Uterus (tissue), 2 donors: Measurements from ENCODE around the gene TTLL13.

ENCODE experiments used
- CTCF ChIP-seq, 4 experiments: fragments of 200-600 bp in 2 of 4; fragments of 450-650 bp in 2 of 4; sonication (generic) in 2 of 4; IDR thresholded peaks; one replicate each; pipeline ENCODE4 v1.5.1; 2016 to 2019; ENCODE audit warnings: antibody characterized with exemption in 4 of 4, mild to moderate bottlenecking in 2 of 4, moderate library complexity in 1 of 4
- POLR2A ChIP-seq, 2 donors: fragments of 450-650 bp; IDR thresholded peaks; one replicate each; pipeline ENCODE4 v1.6.1; 2016; ENCODE audit warnings: antibody characterized with exemption in 2 of 2, mild to moderate bottlenecking in 1 of 2, moderate library complexity in 1 of 2

- TF ChIP-seq CTCF (IDR thresholded peaks at IDR 0.05) (peak; percentile 57 to 78 (median 68)), POLR2A (IDR thresholded peaks at IDR 0.05) (no peak)
Measured at GRCh38 chr15:90221246-90221900, 28.0 kb upstream of the TTLL13 start.
